ENCODE results near the gene KIAA0513.

The KIAA0513 gene, protein sequence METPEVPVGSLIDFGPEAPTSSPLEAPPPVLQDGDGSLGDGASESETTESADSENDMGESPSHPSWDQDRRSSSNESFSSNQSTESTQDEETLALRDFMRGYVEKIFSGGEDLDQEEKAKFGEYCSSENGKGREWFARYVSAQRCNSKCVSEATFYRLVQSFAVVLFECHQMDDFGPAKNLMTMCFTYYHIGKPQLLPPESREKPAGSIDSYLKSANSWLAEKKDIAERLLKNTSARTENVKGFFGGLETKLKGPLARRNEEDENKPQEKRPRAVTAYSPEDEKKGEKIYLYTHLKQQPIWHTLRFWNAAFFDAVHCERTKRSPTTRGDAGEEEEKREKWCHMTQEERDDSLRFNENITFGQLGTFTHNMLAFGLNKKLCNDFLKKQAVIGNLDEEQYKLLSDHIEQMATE

DNA sequence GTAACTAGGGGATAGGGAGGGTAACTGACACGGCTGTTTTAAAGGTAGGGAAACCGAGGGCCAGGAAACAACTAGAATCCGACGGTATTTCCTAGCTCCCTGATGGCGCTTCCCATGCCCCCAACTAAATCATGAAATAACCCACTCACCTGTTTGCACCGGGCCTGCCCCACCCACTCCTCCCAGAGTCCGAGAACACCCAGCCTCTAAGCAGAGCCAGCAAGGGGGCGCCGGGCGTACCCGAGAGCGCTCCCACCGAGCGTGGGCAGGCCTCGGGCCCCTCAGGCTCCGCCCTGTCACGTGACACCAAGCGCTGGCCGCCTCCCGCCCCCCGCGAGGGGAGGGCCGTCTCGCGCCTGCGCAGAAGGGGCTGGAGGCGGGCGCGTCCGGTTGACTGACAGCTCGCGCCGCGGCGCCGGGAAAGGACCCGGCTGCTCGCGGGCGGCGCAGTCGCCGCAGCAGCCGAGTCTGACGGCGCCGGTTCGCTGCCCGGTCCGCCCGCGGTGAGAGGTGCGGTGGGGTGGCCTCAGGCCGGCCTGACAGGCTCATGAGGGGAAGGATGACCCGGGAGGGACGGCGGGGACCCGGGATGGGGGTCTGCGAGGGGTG, at the start of gene KIAA0513:
KIAA0513 (plus strand) TSS at position 447 of the 609 bp plus-strand sequence. CDS start 39,277 bp downstream, outside the sequence.
- peak; percentile 89 to 90 for DNase-seq (ENCODE audit: extremely low read depth in 1 of 2, low read depth in 1 of 2)

DNA sequence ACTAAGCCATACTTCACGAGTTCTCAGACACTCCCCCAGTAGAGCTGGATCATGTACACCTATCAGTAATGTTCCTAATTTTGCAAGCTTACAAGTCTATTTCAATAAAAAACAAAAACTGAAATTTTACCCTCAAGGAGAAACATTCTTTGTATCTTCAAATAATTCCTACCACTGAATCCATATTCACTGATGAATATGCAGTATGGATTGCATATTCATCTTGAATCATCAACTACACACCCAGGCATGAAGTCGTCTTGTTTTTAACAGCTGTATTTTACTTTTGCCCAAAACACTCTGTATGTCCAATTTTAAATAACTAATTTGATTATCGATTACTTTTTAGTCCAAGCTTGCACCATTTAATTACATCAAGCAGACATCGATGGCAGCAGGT, 48.1 kb upstream of the KIAA0513 start:
- no peak for DNase-seq (ENCODE audit: extremely low read depth in 1 of 2, low read depth in 1 of 2)

DNA sequence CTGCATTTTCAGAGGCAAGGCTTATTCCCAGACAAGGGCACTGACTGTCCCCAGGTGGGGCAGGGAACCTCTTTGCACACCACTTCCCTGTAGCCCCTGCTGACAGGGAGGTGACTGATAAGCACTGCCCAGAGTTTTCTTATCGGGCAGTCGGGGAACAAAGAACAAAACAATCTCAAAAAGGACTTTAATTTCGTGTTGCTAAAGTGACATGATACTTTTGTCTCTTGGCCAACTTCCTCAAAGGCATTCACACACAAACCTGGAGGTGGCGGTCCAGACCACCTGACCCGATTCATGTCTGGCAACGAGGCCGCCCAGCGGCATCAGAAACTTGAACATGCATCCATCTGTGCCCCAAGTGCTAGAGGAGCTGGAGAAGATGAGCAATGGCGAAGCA, 45.2 kb upstream of the KIAA0513 start:
- DNase-seq (ENCODE audit: extremely low read depth in 1 of 2, low read depth in 1 of 2) = no peak

DNA sequence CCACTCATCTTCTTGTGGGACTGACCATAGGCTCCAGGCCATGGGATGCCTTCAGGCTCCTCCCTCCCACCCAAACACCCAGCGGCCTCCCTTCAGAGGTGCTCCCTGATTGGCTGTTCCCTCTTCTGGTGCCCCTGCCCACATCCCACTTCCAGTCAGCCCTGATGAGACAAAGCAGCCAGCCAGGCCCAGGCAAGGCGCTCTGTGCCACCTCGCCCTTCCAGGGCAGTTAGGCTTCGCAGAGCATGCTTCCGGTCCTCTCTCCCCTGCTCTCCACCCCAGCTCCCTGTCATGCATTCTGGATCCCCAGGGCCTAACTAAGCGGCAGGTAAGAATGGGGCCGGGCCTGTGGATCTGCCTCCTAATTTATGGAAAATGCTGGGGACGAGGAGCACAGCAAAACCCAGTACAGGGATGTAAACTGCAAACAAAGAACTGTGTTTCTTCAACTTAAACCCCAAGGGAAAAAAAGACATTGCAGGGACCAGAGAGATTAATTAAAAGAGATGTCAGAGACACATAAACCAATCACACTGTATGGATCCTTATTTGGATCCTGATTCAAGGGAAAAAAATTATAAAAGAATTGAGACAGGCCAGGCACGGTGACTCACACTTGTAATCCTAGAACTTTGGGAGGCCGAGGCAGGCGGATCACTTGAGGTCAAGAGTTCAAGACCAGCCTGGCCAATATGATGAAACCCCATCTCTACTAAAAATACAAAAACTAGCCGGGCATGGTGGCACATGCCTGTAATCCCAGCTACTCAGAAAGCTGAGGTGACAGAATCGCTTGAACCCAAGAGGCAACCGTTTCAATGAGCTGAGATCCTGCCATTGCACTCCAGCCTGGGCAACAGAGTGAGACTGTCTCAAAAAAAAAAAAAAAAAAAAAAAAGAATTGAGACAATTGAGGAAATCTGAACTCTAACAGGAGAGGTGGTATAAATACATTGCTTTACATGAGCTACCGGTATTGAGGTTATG, 42.2 kb upstream of the KIAA0513 start:
- DNase-seq (ENCODE audit: extremely low read depth in 1 of 2, low read depth in 1 of 2) = no peak

DNA sequence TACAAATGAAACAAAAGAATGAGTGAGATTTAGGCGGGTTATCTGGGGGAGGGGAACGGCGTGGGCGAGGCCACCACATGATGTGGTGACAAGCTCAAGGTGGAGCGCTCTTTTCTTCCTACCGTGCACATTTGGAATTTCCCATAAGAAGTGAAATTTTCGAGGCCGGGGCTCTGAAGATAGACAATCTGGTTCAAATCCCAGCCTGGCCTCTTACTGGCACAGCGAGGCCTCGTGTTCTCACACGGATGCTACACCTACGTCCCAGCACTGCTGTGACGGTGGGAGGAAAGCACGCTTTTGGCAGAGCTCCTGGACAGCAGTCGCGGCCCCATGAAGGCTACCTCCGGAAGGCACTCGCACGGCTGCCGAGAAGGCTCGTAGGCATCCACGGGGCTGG, 41.5 kb upstream of the KIAA0513 start:
- DNase-seq (ENCODE audit: extremely low read depth in 1 of 2, low read depth in 1 of 2) = no peak

DNA sequence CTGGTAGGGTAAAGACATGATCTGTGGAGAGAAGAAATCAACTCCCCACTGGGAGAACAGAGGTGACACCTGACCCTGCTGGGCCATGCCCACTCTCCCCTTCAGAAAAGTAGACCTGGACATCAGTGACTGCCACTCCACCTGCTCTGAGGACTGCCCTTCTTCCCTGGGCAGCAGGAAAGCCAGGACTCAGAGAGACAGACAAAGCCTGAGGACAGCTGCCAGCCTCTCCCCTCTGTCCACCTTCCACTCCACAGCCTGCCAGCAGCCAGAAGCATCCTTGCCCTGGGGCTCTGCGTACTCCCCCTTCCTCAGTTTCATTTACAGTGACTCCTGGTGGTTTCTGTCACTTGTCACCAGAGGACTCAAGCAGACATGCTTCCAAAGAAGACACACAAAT, 40.7 kb upstream of the KIAA0513 start:
- no peak for DNase-seq (ENCODE audit: extremely low read depth in 1 of 2, low read depth in 1 of 2)

DNA sequence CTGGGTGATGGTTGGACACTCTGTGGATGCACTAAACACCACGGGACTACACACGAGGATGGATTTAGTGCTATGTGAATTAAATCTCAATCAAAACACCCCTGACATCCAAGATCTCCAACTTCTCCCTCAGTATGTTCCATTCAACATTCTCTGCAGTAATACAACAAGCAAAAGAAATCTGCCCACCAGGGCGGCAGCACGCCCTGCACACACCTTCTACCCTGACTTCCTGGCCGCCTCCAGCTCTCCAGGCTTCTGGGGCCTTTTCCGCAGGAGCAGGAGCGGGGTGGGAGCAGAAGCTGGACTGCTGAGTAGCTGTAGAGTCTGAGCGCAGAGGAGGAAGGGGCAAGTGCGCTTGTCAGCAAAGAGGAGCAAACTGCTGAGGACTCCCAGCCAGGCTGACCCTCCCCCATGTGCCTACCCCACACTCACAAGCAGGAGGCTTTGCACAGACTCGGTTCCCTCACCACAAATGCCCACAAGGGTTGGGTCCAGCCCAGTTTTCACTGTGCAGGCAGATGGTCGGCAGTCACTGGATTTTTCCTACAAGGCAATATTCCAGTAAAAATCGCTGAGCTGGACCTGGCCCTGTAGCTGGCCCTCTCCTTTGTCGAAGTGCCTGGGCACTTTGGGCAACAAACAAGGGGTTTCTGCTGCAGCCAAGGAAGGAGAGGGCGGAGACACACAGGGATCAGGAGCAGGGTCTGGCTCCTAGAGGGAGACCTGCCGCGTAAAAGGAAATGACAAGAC, 39.1 kb upstream of the KIAA0513 start:
- no peak for DNase-seq (ENCODE audit: extremely low read depth in 1 of 2, low read depth in 1 of 2)

DNA sequence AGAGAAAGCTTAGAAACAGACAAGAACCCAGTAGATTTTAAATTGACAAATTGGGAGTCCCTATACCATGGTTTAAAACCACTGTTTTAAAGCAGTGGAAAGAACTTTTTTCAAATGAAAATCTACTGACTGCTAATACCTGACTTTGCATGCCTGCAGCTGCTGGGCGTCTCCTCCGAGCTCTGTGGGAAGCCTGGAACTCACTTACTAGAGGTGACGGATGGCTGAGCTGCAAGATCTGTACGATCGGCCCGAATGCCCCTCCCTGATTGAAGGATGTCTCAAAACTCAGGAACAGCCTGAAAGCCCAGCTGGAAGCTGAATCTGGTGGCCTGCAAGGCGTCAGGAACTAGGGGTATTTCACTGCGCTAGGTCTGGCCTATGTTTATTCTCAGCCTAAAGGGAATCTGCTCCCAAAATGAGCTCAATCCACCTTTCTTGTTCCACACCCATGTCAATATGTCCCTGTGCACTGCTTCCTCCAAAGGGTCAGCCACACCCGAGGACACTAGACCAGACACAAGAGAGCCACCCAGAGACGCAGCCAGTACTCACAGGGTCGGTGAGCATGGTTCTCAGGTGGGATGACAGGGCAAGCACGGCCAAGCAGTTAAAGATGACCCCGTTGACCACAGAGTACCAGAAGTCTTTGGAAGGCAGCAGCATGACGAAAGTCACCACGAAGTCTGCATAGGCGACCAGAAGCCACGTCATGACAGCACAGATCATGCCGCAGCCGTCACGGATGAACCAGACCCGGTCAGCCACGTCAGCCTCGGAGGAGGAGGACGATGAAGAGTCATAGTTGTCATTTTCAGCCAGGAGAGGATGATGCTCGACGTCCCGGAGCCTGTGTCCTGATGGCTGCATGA, 37.6 kb upstream of the KIAA0513 start:
- DNase-seq (ENCODE audit: extremely low read depth in 1 of 2, low read depth in 1 of 2) = no peak

DNA sequence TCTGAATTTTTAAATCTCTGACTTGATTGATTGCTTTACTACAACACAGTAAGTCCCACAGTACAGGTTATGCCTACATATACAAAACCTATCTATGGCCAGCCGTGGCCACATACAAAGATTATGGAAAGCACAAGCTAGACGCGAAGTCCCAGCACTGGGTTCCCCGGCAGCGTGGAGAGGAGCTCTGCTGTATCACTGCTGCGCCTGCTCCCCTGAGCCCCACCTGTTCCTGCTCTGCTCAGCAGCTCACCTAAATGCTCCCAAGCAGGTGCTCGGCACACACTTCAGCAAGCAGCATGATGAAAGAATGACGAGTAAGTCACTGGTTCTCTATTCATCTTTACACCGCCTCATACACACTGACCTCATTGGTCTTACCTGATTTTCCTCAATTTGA, 36.8 kb upstream of the KIAA0513 start:
- DNase-seq (ENCODE audit: extremely low read depth in 1 of 2, low read depth in 1 of 2) = no peak

DNA sequence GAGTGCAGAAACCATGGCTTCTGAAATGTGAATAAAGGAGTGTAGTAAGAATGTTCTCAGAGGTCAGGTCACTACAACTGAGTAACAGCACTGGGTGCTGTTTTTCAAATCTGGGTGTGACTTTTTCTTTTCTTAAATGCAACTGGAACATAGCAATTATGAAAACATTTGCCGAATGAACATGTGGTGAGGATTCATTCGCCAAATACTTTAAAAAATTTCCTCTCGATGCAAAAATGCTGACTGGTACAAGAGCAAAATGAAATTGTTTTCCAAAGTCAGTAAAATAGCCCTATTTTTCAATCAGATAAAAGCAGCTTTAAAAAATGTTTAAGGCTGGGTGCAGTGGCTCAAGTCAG, 34.9 kb upstream of the KIAA0513 start:
- DNase-seq (ENCODE audit: extremely low read depth in 1 of 2, low read depth in 1 of 2) = no peak

DNA sequence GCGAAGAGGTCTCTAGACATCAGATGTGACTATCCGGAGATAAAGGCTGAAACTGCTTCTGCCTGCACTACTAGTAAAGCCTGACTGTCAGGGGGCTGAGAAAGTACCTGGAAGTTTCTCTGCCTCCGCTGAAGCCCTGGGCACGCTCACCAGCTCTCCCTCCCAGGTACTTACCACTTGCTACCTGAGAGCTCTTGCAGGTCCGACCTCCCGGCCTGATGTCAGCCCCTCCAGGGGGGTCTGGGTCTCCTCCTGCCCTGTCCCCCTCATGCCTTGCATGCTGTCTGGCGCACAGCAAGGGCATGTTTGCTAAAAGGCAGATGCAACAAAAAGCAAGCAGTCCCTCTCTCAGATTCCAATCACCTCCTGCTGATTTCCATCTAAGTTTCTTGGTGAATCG, 33.7 kb upstream of the KIAA0513 start:
- no peak for DNase-seq (ENCODE audit: extremely low read depth in 1 of 2, low read depth in 1 of 2)

DNA sequence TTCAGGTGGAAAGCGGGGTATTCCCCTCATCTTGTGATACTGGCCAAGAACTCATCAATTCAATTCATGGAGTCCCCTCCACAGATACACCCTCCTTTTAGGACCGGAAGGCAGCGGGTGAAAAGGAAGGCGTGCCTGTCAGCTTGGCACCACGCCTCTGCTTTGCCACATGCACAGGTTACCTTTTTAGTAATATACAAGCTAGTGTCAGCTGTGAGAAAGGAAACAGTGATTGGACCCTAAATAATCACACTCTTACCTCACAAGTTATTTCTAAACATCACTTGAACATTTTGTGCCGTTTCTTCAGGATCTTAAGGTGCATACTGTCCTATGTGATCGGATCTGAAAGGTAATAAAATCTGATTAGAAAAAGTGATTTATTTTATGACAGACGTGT, 31.9 kb upstream of the KIAA0513 start:
- no peak for DNase-seq (ENCODE audit: extremely low read depth in 1 of 2, low read depth in 1 of 2)

DNA sequence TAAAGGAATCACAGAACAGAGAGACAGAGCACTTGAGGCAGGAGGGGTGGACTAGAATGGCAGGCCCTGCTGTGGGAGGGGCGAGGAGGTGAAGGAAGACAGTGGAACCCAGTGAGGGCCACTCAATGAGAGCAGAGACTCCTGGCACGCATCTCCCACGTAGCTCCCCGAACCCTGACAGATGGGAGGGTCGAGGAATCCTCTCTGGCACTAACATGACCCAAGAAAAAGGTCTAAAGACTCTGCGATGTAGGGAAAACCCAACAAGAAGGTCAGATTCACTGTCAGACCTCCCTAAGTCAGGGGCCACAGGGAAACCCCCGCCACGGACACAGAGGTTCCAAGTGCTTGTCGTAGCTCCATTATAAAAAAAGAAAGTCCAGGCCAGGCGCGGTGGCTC, 31.2 kb upstream of the KIAA0513 start:
- no peak for DNase-seq (ENCODE audit: extremely low read depth in 1 of 2, low read depth in 1 of 2)

DNA sequence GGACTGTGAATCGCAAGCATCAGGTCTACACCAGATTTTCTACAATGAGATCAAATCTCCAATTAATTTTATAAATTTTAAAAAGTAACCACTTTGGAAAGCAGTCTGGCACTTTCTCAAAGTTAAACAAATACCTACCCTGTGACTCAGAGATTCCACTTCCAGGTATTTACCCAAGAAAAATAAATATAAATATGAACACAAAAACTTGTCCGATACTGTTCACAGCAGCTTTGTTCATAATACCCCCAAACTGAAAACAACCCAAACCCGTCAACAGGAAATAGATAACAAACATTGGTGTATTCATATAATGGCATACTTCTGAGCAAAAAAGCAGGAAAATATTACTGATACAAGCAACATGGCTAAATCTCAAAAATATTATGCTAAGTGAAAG, 28.4 kb upstream of the KIAA0513 start:
- no peak for DNase-seq (ENCODE audit: extremely low read depth in 1 of 2, low read depth in 1 of 2)

DNA sequence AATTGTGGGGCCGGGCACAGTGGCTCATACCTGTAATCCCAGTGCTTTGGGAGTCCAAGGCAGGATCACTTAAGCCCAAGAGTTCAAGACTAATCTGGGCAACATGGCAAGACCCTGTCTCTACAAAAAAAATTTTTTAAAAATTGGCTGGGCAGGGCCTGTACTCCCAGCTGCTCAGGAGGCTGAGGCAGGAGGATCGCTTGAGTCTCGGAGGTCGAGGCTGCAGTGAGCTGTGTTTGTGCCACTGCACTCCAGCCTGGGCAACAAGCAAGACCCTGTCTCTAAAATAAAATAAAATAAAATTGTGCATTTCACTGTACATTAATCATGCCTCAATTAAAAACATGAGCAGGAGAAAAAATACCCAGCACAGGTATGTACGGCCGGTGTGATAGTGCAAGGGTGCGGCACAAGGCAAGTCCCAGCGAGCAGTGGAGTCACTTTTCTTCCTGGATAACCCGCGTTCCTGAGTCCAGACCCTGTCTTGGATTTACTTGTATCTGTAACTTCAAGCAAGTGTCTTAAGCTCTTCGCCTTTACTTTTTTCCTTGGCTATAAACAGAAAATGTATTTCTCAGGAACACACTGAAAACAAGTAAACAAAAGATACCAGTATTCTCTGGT, 27.6 kb upstream of the KIAA0513 start:
- DNase-seq (ENCODE audit: extremely low read depth in 1 of 2, low read depth in 1 of 2) = no peak

DNA sequence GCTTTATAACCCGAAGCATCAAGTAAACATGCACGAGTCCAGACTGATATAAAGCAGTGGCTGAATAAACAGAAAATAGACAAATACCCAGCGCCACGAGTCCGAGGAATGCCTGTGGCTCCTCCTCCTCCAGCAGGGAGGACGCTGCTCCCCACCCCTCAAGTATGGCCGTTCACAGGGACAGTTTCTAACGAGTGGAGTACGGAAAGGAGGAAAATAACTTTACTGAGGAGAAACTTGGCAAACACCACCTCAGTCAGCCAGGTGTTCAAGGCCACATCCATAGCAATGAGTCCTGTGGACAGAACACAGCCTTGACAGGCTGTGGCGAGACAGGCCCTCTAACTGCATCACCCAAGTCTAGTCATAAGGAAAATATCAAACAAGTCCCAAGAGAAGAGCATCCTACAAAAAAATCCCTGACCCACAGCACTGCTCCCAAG, 25.5 kb upstream of the KIAA0513 start:
- DNase-seq (ENCODE audit: extremely low read depth in 1 of 2, low read depth in 1 of 2) = no peak

DNA sequence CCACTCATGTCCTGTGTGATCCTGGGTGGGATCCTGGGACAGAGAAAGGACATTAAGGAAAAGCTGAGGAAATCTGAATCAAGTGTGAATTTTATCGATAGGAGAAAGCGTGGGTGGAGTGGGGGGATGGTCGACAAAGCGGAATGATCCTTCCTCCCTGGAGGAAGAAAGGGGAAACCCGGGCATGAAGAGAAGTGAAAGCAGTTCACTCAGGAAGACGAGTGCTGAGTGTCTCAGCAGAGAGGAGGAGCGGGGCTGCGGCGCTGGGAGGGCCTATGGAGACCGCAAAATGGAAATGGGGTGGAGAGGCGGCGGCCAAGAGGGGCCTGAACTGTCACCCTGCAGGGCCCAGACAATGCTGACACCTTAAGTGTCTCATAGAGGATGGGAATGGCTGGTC, 25.0 kb upstream of the KIAA0513 start:
- DNase-seq (ENCODE audit: extremely low read depth in 1 of 2, low read depth in 1 of 2) = no peak

DNA sequence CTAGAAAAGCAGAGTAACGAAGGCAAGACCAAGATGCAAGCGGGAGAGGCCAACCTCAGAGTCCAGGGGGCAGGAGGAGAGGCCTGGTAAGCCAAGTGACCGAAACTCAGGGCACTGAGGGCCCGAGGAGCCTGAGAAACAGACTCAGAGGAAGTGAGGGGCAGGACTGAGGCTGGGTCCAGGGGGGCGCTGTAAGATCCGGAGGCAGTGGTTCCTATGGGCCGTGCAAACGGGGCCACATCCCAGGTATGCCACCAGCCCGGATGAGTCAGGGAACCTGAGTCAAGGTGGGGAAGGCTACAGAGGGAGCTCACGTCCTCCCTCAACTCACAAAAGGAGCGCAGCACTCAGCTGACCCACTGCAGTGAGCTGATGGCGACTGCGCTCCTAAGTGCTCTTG, 24.5 kb upstream of the KIAA0513 start:
- no peak for DNase-seq (ENCODE audit: extremely low read depth in 1 of 2, low read depth in 1 of 2)
